ENCODE measurements around the gene AUTS2.

Gene AUTS2

GRCh38 chr7:69630292-69630691 lies 32.0 kb downstream of the AUTS2 start:
- H3K4me3 ChIP-seq (ENCODE audit: low read depth, low read length) = no peak overlapping the region
- no peak for TF ChIP-seq CTCF (IDR thresholded peaks at IDR 0.05; ENCODE audit: insufficient read depth, low read depth, low read length, missing control alignments)
- peak; percentile 16 for DNase-seq (ENCODE audit: low read depth)

- no peak for DNase-seq (ENCODE audit: low read depth)
- TF ChIP-seq CTCF (IDR thresholded peaks at IDR 0.05; ENCODE audit: insufficient read depth, low read depth, low read length, missing control alignments) = no peak
- no peak overlapping the region for H3K4me3 ChIP-seq (ENCODE audit: low read depth, low read length)
These were observed 32.9 kb downstream of the AUTS2 start for GRCh38 chr7:69631131-69631530.

GRCh38 chr7:69632280-69632679 lies 34.0 kb downstream of the AUTS2 start:
- DNase-seq (ENCODE audit: low read depth) = no peak
- no peak overlapping the region for H3K4me3 ChIP-seq (ENCODE audit: low read depth, low read length)
- no peak for TF ChIP-seq CTCF (IDR thresholded peaks at IDR 0.05; ENCODE audit: insufficient read depth, low read depth, low read length, missing control alignments)

GRCh38 chr7:69633122-69633831 lies 35.0 kb downstream of the AUTS2 start:
- DNase-seq (ENCODE audit: low read depth) = no peak
- no peak overlapping the region for H3K4me3 ChIP-seq (ENCODE audit: low read depth, low read length)
- TF ChIP-seq CTCF (IDR thresholded peaks at IDR 0.05; ENCODE audit: insufficient read depth, low read depth, low read length, missing control alignments) = no peak

GRCh38 chr7:69635555-69636185 lies 37.4 kb downstream of the AUTS2 start:
- H3K4me3 ChIP-seq (ENCODE audit: low read depth, low read length) = no peak overlapping the region
- no peak for TF ChIP-seq CTCF (IDR thresholded peaks at IDR 0.05; ENCODE audit: insufficient read depth, low read depth, low read length, missing control alignments)
- no peak for DNase-seq (ENCODE audit: low read depth)

- no peak for DNase-seq (ENCODE audit: low read depth)
- no peak overlapping the region for H3K4me3 ChIP-seq (ENCODE audit: low read depth, low read length)
- TF ChIP-seq CTCF (IDR thresholded peaks at IDR 0.05; ENCODE audit: insufficient read depth, low read depth, low read length, missing control alignments) = no peak
These were observed 40.4 kb downstream of the AUTS2 start for GRCh38 chr7:69638674-69639073.
